ENCODE measurements around the gene C2orf42. TPM values are rescaled to one million over a fixed set of nuclear protein-coding genes. Genes with fewer than 3 reads are reported as not detected.
"Not testable (repeated sequence)": the region's sequence is repeated elsewhere in the genome, so short reads cannot be mapped to it uniquely, and the experiment has no call there.

The C2orf42 gene
- total RNA-seq, 1 donor from 2014 or later: 10.9 TPM

DNA sequence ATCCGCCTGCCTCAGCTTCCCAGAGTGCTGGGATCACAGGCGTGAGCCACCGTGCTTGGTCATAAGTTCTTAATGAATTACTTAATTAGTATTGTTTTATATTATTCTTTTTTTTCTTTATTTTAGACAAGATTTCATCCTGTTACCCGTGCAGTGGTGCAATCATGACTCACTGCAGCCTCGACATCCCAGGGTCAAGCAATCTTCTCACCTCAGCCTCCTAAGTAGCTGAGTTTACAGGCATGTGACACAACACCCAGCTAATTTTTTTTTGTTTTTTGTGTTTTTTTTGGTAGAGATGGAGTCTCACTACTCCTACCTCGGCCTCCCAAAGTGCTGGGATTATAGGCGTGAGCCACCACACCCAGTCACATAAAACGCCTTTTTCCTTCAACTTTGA is 17.3 kb downstream of the C2orf42 start:
- DNase-seq (ENCODE audit: low spot score): no peak

DNA sequence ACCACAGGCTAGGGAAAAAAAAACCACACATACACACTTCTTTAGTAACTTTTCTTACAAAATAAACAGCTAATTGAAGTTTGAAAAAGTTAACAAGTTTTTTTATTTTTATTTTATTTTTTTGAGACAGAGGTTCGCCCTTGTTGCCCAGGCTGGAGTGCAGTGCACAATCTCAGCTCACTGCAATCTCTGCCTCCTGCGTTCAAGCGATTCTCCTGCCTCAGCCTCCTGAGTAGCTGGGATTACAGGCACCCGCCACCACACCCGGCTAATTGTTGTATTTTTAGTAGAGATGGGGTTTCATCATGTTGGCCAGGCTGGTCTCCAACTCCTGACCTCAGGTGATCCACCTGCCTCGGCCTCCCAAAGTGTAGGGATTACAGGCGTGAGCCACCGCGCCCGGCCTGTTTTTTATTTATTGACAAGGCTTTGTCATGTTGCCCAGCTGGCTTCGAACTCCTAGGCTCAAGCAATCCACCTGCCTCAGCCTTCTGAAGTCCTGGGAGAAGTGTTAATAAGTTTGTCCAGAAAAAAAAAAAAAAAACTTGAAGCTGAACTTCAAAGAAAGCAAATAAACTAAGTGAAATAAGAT is 21.1 kb downstream of the C2orf42 start:
- peak; percentile 55 for DNase-seq (ENCODE audit: low spot score)

DNA sequence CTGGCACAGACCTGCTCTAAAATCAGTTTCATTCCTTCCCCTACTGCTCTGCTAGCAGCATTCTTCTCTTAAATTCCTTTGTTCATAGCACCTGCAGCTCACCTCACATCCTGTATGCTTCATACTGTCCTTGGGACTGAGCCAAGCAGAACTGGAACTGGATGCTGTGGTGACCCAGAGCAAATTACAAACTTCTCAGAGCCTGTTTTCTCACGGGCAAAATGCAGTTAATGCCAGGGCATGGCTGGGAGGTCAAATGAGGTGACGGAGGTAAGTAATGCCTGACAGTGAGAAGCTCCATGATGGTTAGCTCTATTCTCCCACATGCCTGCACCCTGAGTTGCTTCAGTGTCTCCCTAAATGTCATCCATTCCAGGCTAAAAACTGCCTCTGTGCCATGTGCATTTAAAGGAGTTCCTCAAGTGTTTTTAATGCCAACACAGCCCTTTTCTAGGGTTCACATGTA is 29.7 kb downstream of the C2orf42 start:
- no peak for DNase-seq (ENCODE audit: low spot score)

DNA sequence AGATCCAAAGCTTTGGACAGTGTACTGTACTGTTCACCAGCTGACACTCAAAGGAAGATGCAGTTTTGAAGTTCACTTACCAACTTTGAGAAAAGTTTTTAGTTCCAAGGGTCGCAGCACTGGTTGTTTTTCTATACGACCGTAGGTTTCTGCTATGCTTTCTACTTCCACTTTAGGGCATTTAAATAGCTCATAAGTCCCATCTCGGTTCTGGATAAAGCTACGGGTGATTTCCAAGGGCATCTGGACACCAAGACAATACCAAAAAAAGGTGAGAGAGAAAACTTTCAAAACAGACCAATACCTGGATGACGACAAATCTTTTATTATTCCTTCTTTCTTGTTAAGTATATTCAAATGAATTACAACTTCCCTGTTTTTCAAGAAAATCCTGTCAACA is 30.3 kb downstream of the C2orf42 start:
- no peak for DNase-seq (ENCODE audit: low spot score)

DNA sequence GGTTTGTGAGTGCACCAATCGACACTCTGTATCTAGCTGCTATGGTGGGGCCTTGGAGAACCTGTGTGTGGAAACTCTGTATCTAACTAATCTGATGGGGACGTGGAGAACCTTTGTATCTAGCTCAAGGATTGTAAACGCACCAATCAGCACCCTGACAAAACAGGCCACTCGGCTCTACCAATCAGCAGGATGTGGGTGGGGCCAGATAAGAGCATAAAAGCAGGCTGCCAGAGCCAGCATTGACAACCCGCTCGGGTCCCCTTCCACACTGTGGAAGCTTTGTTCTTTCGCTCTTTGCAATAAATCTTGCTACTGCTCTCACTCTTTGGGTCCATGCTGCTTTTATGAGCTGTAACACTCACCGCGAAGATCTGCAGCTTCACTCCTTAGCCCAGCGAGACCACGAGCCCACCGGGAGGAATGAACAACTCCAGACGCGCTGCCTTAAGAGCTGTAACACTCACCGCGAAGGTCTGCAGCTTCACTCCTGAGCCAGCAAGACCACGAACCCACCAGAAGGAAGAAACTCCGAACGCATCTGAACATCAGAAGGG is 41.6 kb downstream of the C2orf42 start:
- DNase-seq (ENCODE audit: low spot score): not testable (repeated sequence)

DNA sequence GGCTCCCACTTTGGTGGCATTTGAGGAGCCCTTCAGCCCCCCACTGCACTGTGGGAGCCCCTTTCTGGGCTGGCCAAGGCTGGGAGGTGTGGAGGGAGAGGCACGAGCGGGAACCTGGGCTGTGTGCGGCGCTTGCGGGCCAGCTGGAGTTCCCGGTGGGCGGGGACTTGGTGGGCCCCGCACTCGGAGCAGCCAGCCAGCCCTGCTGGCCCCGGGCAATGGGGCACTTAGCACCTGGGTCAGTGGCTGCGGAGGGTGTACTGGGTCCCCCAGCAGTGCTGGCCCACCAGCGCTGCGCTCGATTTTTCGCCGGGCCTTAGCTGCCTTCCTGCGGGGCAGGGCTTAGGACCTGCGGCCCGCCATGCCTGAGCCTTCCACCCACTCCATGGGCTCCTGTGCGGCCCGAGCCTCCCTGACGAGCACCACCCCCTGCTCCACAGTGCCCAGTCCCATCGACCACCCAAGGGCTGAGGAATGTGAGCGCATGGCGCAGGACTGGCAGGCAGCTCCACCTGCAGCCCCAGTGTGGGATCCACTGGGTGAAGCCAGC is 42.5 kb downstream of the C2orf42 start:
- not testable (repeated sequence) for DNase-seq (ENCODE audit: low spot score)

DNA sequence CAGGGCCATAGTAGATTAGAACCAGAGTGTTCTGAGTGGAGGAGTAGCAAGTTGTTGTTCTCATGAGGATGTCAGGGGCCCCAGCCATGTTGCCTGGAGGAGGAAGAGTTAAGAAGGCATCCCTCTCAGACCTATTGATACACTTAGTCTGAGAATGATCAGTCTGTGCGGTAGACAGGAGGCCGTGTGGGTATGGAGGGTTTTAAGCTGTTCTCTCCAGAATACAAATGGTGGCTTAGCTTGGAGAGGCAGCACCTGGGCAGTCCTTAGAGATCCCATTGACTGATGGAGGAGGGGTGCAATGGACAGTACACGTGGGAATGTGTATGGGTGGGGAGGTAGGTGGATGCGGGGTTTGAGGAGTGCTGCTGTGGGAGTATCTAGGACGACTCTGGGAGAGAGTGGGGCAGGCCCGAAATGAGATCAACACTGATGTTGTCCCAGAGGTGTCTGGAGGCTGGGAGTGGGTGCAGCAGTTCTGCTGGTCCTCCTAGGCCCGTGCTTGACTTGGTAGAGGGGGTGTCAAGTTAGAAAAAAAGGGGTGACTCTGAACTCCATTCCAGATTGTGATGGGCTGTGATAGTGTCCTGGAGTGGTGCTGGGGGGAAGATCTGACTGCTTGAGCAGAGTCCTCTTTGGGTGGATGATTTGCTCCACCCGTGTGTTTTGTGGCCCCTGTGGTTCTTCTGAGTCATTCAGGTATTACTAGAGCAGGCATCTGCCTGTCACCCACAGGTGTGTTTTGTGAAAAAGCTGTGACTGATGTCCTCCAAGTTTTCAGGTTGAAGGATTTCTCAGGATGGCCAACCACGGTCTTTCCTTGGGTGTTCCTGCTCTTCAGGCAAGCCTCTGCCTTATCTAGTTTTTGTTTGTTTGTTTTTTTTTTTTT is 44.7 kb downstream of the C2orf42 start:
- no peak for DNase-seq (ENCODE audit: low spot score)

DNA sequence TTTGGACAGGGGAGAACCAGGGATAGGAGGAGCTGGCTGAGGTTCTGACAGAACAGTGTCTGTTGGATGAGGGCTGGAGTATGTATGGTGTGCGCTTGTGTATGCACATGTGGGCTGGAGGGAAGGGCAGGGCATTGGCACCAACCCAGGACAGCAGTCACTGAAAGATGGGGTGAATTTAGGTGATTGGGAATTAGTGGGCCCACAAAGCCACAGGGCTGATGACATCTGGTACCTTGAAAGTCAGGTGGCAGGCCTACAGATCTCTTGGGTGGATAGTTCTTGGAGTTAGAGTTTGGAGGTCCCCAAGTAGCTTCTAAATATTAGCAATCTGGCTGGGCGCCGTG is 45.7 kb downstream of the C2orf42 start:
- no peak for DNase-seq (ENCODE audit: low spot score)

DNA sequence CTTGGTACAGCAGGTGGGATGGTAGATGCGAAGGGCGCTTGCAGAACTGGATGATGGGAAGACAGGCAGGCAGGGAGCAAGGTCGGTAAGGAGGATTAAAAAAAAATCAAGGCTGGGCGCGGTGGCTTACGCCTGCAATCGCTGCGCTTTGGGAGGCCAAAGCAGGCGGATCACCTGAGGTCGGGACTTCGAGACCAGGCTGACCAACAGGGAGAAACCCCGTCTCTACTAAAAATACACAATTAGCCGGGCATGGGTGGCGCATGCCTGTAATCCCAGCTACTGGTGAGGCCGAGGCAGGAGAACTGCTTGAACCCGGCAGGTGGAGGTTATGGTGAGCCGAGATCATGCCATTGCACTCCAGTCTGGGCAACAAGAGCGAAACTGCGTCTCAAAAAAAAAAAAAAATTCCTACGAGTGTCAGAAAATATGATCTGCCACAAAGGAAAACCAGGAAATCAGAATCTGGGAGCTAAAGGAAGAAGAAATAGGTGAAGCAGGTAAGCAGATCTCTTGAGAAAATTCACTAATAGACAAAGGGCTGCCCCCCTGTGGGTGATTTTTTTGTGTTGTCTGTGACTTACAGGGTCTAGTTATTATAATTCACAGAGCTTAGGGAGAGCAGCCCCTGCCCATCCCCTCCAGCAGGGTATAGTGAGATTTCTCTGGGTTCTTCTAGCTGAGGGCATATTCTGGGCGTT is 46.2 kb downstream of the C2orf42 start:
- no peak for DNase-seq (ENCODE audit: low spot score)

DNA sequence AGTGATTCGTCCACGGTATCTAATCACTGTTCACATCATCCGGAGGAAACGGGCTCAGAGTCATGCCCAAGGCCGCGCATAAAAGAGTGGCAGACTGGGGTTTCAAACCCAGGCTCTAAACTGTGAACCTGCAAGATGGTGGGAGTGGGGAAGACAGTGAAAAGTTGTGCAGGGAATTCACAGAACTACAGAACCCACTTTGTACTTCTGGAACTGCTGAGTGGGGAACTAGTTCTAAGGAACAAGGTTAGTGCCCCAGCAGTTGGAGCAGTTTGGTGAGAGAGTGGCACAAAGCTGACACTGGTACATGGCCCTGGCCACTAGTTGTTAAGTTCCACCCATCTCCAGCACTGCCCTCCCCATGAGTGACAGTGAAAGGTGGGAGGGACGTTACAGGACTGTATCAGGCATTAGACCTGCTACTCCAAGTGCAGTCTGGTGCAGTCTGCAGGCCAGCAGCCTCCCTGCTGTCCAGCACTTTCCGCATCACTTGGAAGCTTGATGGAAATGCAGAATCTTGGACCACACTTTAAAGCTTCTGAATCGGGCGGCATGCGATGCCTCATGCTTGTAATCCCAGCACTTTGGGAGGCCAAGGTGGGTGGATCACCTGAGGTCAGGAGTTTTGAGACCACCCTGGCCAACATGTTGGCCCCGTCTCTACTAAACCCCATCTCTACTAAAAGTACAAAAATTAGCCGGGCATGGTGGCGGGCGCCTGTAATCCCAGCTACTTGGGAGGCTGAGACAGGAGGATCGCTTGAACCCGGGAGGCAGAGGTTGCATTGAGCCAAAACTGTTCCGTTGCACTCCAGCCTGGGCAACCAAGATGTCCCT is 47.3 kb downstream of the C2orf42 start:
- DNase-seq (ENCODE audit: low spot score): no peak

DNA sequence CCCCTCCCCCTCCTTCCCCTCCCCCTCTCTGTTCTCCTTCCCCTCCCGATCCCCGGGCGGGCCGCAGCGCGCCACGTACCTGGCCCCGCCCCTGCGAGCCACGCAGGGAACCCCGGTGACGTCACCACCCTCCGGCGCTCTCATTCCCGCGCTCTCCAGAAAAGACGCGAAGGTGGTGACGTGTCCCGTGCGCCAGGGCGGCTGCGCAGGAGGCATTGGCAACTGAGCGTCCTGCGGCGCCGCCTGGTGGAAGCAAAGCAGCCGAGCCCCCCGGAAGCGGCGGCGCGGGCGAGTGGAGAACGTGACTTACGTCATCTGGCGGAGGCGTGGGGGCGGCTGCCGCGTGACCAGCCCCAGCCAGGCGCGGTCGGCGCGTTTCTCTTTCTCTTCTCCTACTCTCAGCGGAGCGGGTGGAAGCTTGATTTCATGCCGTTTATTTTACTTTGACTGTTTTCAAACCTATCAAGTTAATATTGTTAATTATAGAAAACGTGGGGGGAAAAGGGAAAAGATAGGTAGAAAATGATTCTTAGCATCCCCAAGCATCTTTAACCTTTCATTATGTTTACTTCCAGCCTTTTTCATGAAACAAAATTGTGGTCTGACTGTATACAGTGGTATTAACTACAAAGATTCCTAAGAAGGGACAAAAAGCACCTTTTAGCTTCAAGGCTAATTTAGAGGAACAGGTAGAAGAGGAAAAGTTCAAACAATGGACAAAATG is 48.1 kb downstream of the C2orf42 start:
- DNase-seq (ENCODE audit: low spot score): peak; percentile 100

DNA sequence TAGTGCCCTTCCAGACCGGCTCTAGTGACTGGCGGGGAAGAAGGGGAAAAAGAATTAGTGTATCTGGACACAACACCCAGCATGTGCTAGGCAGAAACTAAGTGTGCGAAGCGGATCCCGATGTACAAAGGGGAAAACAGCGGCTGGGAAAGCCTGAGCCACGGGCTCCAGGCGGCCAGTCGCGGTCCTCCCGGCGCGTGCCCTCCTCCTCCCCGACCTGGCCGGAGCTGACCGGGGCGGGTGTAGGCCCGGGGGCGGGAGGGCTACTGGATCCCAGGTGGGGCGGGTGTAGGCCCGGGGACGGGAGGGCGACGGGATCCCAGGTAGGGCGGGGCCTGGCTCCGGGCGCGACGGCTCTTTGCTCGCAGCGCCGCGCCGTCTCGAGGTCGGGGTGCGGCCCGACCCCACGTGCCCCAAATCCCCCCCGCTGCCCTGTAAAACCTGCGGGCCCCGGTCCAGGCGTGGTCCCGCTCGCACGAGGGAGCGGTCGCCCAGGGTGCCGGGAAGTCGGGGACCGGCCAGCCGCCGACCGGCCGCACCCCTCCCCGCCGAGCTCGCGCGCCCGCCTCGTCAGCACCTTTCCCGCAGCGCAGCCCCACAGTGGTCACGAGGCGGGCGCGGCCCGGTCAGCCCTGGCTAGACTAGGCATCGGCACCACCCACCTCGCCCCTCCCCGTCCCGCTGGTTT is 48.8 kb downstream of the C2orf42 start:
- no peak for DNase-seq (ENCODE audit: low spot score)

DNA sequence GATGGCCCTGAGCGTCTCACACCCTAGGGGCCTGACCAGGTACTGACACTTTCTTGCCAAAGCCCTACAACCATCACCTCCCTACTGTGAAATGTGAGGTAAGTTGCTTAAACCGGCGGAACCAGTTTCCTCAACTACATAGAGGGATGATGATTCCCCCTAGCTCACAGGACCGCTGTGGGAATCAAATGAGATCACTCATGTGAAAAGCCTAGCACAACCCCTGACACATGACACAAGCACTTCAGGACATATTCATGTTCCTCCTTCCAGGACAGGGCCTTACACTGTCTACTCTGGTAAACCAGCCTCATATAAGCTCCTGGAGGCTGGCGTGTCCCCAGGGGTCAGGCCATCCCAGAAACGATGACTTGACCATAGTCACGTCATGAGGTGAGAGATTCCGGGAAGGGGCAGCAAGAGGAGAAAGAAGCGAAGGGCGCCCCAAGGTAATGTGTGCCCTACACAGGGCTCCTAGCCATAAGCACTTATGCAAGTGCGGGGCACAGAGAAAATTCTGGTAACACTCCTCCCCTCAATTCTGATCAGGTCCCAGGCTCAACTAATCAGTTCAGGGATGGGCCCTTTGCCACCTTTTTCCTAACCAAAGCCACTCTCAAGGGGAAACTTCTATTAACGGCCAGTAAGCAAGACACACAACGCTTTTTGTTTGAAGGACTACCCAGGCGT is 49.5 kb downstream of the C2orf42 start:
- no peak for DNase-seq (ENCODE audit: low spot score)

DNA sequence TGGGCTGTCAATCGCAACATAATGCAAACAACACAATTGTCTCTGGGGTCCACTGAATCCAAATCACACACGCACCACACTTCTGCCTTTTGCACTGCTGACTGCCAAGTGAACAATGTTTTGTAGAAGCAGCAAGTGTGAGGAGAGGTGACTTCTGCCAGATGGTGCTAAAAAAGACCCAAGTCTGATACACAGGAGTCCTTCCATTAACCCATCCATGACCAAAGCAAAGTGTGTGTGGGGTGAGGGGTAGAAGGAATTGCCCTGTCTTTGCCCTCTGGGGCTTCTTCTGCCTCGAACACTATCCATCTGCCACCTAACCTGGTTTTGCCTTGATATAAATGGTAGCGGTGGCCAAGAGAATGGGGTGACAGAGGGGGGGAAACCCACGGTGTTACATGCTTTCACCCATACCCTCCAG is 50.0 kb downstream of the C2orf42 start:
- no peak for DNase-seq (ENCODE audit: low spot score)

DNA sequence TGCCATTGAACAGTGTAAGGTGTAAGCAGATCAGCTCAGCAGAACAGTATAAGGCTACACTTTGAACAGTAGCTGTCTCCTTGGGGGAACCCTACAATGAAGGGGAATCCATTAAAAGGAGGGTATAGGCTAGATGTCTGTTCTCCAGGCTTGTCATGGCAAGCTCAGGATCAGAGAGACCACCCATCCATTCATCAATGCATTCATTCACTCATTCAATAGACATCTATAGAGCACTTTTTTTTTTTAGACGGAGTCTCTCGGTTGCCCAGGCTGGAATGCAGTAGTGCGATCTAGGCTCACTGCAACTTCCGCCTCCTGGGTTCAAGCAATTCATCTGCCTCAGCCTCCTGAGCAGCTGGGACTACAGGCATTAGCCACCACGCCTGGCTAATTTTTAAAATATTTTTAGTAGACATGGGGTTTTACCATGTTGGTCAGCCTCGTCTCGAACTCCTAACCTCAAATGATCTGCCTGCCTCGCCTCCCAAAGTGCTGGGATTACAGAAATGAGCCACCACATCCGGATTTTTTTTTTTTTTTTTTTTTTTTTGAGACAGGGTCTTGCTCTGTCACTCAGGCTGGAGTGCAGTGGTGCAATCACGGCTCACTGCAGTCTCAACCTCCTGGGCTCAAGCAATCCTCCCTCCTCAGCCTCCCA is 56.4 kb downstream of the C2orf42 start:
- DNase-seq (ENCODE audit: low spot score): not testable (repeated sequence)

DNA sequence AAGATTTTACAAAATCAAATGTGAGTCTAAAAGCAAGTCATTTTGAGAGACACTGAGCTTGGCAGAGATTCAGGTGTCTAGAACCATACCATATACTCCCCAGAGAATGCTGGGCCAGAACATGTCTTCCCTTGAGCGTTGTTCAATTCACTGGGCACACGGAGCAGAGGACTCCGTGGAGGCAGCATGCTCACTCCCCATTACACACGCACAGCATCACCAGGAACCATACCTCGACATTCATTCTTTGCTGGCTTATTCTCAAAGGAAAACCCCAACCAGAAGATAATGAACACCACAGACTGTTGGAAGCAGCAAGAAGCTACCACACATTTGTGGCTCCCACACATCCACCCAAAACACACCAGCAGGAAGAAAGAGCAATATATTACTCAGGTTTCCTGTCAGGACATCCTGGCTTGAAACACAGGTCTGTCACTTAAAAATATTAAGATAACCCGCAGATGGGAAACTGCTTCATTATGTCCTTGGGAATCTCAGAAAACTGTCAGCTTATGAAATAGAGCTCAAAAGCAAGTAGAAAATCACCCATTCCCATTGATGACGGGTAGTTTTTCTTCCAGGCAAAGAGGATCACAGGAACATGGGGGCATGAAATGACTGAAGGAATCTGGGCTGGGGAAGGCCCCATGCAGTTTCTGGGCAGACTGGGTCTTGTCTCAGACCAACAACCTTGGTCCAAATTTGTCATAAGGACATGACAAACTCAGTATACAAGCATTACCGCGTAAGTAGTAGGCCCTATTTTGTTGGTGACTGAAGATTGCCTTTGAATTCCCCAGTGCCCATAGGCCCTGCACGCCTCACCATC is 57.1 kb downstream of the C2orf42 start:
- no peak for DNase-seq (ENCODE audit: low spot score)

DNA sequence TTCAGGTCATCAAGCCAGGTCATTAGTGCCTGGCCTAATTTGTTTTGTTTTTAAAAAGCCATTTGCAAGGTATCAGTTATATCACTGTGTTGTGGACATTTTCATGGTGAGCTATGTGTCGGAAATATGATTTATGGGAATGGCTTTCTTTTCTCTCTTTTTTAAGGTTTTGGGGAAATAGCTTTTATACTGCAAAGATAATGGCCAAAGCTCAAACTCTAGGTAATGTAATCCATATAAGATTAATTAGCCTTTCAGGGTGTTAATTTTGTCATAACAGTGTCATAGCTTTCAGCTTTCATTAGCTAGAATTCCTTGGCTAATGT is 57.7 kb downstream of the C2orf42 start:
- no peak for DNase-seq (ENCODE audit: low spot score)

Measured in mesenteric fat pad (tissue), 1 donor.